CD4-positive, alpha-beta T cell (primary cell): Measurements from ENCODE around the gene RSPH4A. TPM values are rescaled to one million over a fixed set of nuclear protein-coding genes. Genes with fewer than 3 reads are reported as not detected.

Source experiments
- ATAC-seq: fragments of 200-7000 bp; cut with Tn5 transposase; one replicate; pipeline ENCODE4 v1.10.0; 2022; ENCODE audit warnings: mild to moderate bottlenecking; ENCODE audit not compliant: poor library complexity
- CTCF ChIA-PET: fragments of 350-600 bp; sonication (Branson Sonifier 250); formaldehyde crosslinking; loops from one replicate; lab custom pipeline; 2021; ENCODE audit warnings: antibody characterized with exemption, inconsistent platforms; lab: Charles Lee
- POLR2A ChIA-PET: fragments of 350-600 bp; sonication (Branson Sonifier 250); formaldehyde crosslinking; loops from one replicate; lab custom pipeline; 2021; ENCODE audit warnings: antibody characterized with exemption, inconsistent platforms; lab: Charles Lee
- DNase-seq, 14 experiments: peaks; one replicate each; pipeline ENCODE4 v3.0.0-alpha.2; 2013 to 2020; ENCODE audit warnings: mixed read lengths in 2 of 14
- H3K27ac ChIP-seq, 2 donors: one replicate each; pipeline versions ENCODE4 v1.5.1 to v1.7.0; 2013; ENCODE audit warnings: low read length in 2 of 2, low read depth in 1 of 2, mild to moderate bottlenecking in 1 of 2
- H3K27me3 ChIP-seq, 2 experiments: 1 replicate in 1 of 2; 2 replicates in 1 of 2; pipeline versions ENCODE4 v1.6.1 to v1.7.0; 2013; ENCODE audit warnings: low read length in 2 of 2, control low read depth in 1 of 2, mild to moderate bottlenecking in 1 of 2, moderate library complexity in 1 of 2; ENCODE audit not compliant: insufficient read depth in 2 of 2, control insufficient read depth in 1 of 2
- H3K36me3 ChIP-seq: one replicate; pipeline ENCODE4 v1.6.1; 2013; ENCODE audit warnings: low read length, control low read depth; ENCODE audit not compliant: insufficient read depth
- H3K4me1 ChIP-seq: one replicate; pipeline ENCODE4 v1.6.1; 2013; ENCODE audit warnings: low read length, control low read depth; ENCODE audit not compliant: insufficient read depth
- H3K4me3 ChIP-seq: one replicate; pipeline ENCODE4 v1.5.1; 2013; ENCODE audit warnings: mild to moderate bottlenecking, low read length, moderate library complexity
- H3K9me3 ChIP-seq, 2 experiments: 1 replicate in 1 of 2; 2 replicates in 1 of 2; pipeline versions ENCODE4 v1.6.1 to v1.7.0; 2013; ENCODE audit warnings: low read length in 2 of 2, mild to moderate bottlenecking in 2 of 2, control low read depth in 1 of 2, moderate library complexity in 1 of 2; ENCODE audit not compliant: control insufficient read depth in 1 of 2, insufficient read depth in 1 of 2
- H3K27ac Mint-ChIP-seq: one replicate; pipeline ENCODE4 v1.8.0; 2020; ENCODE audit warnings: mixed read lengths
- H3K27me3 Mint-ChIP-seq: one replicate; pipeline ENCODE4 v1.8.0; 2021; ENCODE audit warnings: mixed read lengths
- H3K36me3 Mint-ChIP-seq: one replicate; pipeline ENCODE4 v1.8.0; 2021; ENCODE audit warnings: low read depth, mixed read lengths
- H3K4me1 Mint-ChIP-seq: one replicate; pipeline ENCODE4 v1.8.0; 2021; ENCODE audit warnings: low read depth, mixed read lengths
- H3K4me3 Mint-ChIP-seq: one replicate; pipeline ENCODE4 v1.8.0; 2020; ENCODE audit warnings: mild to moderate bottlenecking, mixed read lengths
- H3K9me3 Mint-ChIP-seq: one replicate; pipeline ENCODE4 v1.8.0; 2020; ENCODE audit warnings: mixed read lengths
- intact Hi-C, 2 experiments: fragments of 100-400 bp; cut with DNase I in 1 of 2; cut with micrococcal nuclease in 1 of 2; formaldehyde crosslinking; loops; one replicate each; pipeline versions ENCODE4 v1.15.1 to v1.9.0; 2023 to 2025; cut with DNase I, micrococcal nuclease
- total RNA-seq, 174 experiments: library from RNA in 2 of 174; stranded (reverse) in 2 of 174; gene quantifications; one replicate each; pipeline ENCODE4 v1.2.3 and lab custom pipeline; 2021 to 2026
- TF ChIP-seq, protein P1 (sequence below): fragments of 200-600 bp; IDR thresholded peaks from one replicate; pipeline ENCODE4 v1.8.0; 2022; ENCODE audit warnings: antibody characterized with exemption, mild to moderate bottlenecking

RSPH4A gene
- total RNA-seq, 2 experiments from 2014 or later = 0.56 to 0.88 TPM

DNA sequence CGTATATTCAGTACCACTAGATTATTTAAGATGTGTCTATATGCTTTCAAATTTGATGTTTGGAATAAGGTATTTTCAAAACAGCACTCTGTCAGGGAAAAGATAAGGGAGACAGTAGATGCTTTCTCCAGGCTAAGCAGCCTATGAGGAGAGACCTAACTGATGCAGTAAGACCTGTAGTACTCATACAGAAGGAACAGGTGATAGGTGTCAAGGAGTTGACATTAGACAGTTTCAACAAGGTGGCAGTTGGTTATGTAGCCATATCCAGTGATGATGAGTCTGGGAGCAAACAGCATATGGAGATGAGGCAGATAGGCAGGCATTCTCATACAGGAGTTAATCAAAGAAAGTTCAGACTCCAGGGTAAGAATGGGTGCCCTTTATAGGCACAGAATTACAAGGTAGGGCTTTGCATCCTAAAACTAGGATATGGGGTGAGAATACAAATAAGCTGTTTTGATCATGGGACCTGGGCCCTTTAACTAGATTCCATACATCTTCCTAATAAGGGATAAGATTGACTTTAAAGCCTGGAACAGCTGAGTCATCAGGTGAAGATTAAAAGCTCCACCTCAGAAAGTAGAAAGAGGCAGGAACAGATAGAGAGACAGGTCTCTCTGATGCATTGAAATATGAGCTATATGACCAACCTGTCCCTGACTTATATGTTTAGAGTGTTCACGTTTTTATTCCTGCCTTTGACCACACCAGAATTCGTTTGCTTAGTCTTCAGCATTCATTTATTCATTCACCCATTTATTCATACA lies 7.9 kb downstream of the RSPH4A start:
- H3K27me3 ChIP-seq = no peaks in the 10 kb centered on the region
- no peaks in the 10 kb centered on the region for H3K4me1 ChIP-seq
- H3K36me3 ChIP-seq = no peaks in the 10 kb centered on the region
- TF ChIP-seq, protein P1, sequence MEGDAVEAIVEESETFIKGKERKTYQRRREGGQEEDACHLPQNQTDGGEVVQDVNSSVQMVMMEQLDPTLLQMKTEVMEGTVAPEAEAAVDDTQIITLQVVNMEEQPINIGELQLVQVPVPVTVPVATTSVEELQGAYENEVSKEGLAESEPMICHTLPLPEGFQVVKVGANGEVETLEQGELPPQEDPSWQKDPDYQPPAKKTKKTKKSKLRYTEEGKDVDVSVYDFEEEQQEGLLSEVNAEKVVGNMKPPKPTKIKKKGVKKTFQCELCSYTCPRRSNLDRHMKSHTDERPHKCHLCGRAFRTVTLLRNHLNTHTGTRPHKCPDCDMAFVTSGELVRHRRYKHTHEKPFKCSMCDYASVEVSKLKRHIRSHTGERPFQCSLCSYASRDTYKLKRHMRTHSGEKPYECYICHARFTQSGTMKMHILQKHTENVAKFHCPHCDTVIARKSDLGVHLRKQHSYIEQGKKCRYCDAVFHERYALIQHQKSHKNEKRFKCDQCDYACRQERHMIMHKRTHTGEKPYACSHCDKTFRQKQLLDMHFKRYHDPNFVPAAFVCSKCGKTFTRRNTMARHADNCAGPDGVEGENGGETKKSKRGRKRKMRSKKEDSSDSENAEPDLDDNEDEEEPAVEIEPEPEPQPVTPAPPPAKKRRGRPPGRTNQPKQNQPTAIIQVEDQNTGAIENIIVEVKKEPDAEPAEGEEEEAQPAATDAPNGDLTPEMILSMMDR = no peak
- intact Hi-C loops = no loop called here
- ATAC-seq = no peak
- H3K9me3 ChIP-seq = no peaks in the 10 kb centered on the region
- DNase-seq = no peak
- Mint-ChIP-seq H3K27ac (no peak overlapping the region), H3K36me3 (no peaks in the 10 kb centered on the region), H3K4me3 (no peak overlapping the region), H3K27me3 (no peaks in the 10 kb centered on the region), H3K9me3 (no peaks in the 10 kb centered on the region), H3K4me1 (no peaks in the 10 kb centered on the region)
- no peak overlapping the region for H3K27ac ChIP-seq
- CTCF ChIA-PET = no interaction called here
- POLR2A ChIA-PET = interaction anchor here (0.6 kb wide), 1 partner anchor 9 kb away, joined by 3 read pairs; no protein-coding TSS in a partner anchor
- no peak overlapping the region for H3K4me3 ChIP-seq

DNA sequence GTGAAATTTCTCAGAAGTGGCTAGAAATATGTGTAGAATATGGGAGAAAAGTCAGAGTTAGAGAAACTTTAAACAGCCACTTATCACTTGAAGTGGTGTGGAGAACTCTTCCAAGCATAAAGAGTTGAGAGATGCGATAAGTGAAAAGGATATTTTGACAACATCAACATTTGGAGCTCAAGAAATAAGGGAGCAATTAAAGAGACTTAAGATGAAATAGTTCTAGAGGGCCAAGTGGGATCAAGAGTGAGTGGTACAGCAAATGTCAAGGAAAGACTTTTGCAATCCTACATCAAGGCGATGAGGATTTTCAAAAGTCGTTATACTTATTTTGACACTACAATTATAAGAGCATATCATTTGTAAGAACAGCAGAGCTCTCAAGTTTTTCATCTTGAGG lies 9.6 kb downstream of the RSPH4A start:
- ChIA-PET CTCF (no interaction called here), POLR2A (no interaction called here)
- no peak overlapping the region for H3K27ac ChIP-seq
- intact Hi-C loops = no loop called here
- DNase-seq (no peak), ATAC-seq (no peak)
- H3K27me3 Mint-ChIP-seq = no peaks in the 10 kb centered on the region
- H3K9me3 ChIP-seq = no peaks in the 10 kb centered on the region
- TF ChIP-seq, protein P1 = no peak
- H3K36me3 ChIP-seq = no peaks in the 10 kb centered on the region
- H3K9me3 Mint-ChIP-seq = no peaks in the 10 kb centered on the region
- no peak overlapping the region for H3K4me3 Mint-ChIP-seq
- H3K27me3 ChIP-seq = no peaks in the 10 kb centered on the region
- H3K4me1 Mint-ChIP-seq = no peaks in the 10 kb centered on the region
- no peaks in the 10 kb centered on the region for H3K4me1 ChIP-seq
- H3K4me3 ChIP-seq = no peak overlapping the region
- no peaks in the 10 kb centered on the region for H3K36me3 Mint-ChIP-seq
- no peak overlapping the region for H3K27ac Mint-ChIP-seq

- Histone ChIP-seq H3K4me3 (no peak overlapping the region), H3K36me3 (peaks cover 7% of the 10 kb centered on the region), H3K4me1 (no peaks in the 10 kb centered on the region), H3K27me3 (no peaks in the 10 kb centered on the region), H3K9me3 (no peaks in the 10 kb centered on the region), H3K27ac (no peak overlapping the region)
- intact Hi-C loops = no loop called here
- Mint-ChIP-seq H3K27ac (no peak overlapping the region), H3K9me3 (no peaks in the 10 kb centered on the region), H3K4me1 (no peaks in the 10 kb centered on the region), H3K27me3 (no peaks in the 10 kb centered on the region), H3K4me3 (no peak overlapping the region), H3K36me3 (peaks cover 24% of the 10 kb centered on the region)
- CTCF ChIA-PET = interaction anchor here (1.0 to 1.1 kb wide), 2 partner anchors 9 to 13 kb away, joined by 3 to 4 read pairs; no protein-coding TSS in a partner anchor
- POLR2A ChIA-PET = no interaction called here
- TF ChIP-seq, protein P1 = no peak
- ATAC-seq (no peak), DNase-seq (no peak)
Measured at GRCh38 chr6:116629563-116629981, 13.3 kb downstream of the RSPH4A start.
